ENCODE results near the gene HIGD2A. TPM values are rescaled to one million over a fixed set of nuclear protein-coding genes. Genes with fewer than 3 reads are reported as not detected.

The HIGD2A gene
- total and polyA plus RNA-seq, 2 experiments from 2014 or later: 67.7 to 194 TPM

- H3K4me1 ChIP-seq (ENCODE audit: insufficient read depth): peaks cover 9% of the 10 kb centered on the region; the same call in 1 of the 2 replicates
- peaks cover 18% of the 10 kb centered on the region; the same call in 1 of the 2 replicates for H3F3A ChIP-seq (replicated peaks; ENCODE audit: low read depth)
- ATAC-seq (no peak), DNase-seq (ENCODE audit: low spot score) (no peak)
- no peak for TF ChIP-seq POLR2AphosphoS5 (IDR thresholded peaks at IDR 0.05; ENCODE audit: low read depth)
- TF ChIP-seq EZH2phosphoT487 (IDR thresholded peaks at IDR 0.05; ENCODE audit: unreplicated experiment): no peak
- TF ChIP-seq EZH2 (IDR thresholded peaks at IDR 0.05; ENCODE audit: low read depth, unreplicated experiment): no peak
- TF ChIP-seq, protein P1, sequence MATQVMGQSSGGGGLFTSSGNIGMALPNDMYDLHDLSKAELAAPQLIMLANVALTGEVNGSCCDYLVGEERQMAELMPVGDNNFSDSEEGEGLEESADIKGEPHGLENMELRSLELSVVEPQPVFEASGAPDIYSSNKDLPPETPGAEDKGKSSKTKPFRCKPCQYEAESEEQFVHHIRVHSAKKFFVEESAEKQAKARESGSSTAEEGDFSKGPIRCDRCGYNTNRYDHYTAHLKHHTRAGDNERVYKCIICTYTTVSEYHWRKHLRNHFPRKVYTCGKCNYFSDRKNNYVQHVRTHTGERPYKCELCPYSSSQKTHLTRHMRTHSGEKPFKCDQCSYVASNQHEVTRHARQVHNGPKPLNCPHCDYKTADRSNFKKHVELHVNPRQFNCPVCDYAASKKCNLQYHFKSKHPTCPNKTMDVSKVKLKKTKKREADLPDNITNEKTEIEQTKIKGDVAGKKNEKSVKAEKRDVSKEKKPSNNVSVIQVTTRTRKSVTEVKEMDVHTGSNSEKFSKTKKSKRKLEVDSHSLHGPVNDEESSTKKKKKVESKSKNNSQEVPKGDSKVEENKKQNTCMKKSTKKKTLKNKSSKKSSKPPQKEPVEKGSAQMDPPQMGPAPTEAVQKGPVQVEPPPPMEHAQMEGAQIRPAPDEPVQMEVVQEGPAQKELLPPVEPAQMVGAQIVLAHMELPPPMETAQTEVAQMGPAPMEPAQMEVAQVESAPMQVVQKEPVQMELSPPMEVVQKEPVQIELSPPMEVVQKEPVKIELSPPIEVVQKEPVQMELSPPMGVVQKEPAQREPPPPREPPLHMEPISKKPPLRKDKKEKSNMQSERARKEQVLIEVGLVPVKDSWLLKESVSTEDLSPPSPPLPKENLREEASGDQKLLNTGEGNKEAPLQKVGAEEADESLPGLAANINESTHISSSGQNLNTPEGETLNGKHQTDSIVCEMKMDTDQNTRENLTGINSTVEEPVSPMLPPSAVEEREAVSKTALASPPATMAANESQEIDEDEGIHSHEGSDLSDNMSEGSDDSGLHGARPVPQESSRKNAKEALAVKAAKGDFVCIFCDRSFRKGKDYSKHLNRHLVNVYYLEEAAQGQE (IDR thresholded peaks at IDR 0.05; ENCODE audit: unreplicated experiment): no peak
- no peak for TF ChIP-seq ZNF331 (CRISPR knock-in tag; IDR thresholded peaks at IDR 0.05; ENCODE audit: low read depth)
- no peak for TF ChIP-seq CTCF (conservative IDR thresholded peaks at IDR 0.05; ENCODE audit: low read depth in 2 of 2)
- no peak for TF ChIP-seq ZNF114 (CRISPR knock-in tag; IDR thresholded peaks at IDR 0.05)
- no peak for TF ChIP-seq CREB1 (CRISPR knock-in tag; IDR thresholded peaks at IDR 0.05; ENCODE audit: low read depth)
- TF ChIP-seq STAT1 (IDR thresholded peaks at IDR 0.05; ENCODE audit: unreplicated experiment): no peak
- no peak for TF ChIP-seq NANOG (IDR thresholded peaks at IDR 0.05; ENCODE audit: borderline replicate concordance)
- TF ChIP-seq ETS1 (IDR thresholded peaks at IDR 0.05): no peak
- no peak for TF ChIP-seq ZNF462 (CRISPR knock-in tag; IDR thresholded peaks at IDR 0.05)
- TF ChIP-seq JUNB (IDR thresholded peaks at IDR 0.05; ENCODE audit: unreplicated experiment): no peak
- no peak overlapping the region for H3K4me2 ChIP-seq
- H3K36me3 Mint-ChIP-seq (ENCODE audit: low read depth): peaks cover 76% of the 10 kb centered on the region
- H2AFZ ChIP-seq: no peak overlapping the region
- no peak overlapping the region for H3K4me3 Mint-ChIP-seq
- H3K36me3 ChIP-seq (ENCODE audit: insufficient read depth): peaks cover 27% of the 10 kb centered on the region
- no peaks in the 10 kb centered on the region for H3K27me3 ChIP-seq (ENCODE audit: insufficient read depth)
- H4K20me1 ChIP-seq (replicated peaks; ENCODE audit: insufficient read depth): peaks cover 21% of the 10 kb centered on the region
- no peaks in the 10 kb centered on the region for H3K9me2 ChIP-seq (ENCODE audit: insufficient read depth)
- H3K9me3 Mint-ChIP-seq: no peaks in the 10 kb centered on the region
- H3K79me2 ChIP-seq (replicated peaks; ENCODE audit: insufficient read depth): peaks cover 33% of the 10 kb centered on the region
- H3K27me3 Mint-ChIP-seq (ENCODE audit: insufficient read depth, low read depth, poor library complexity): peaks cover 11% of the 10 kb centered on the region
- no peak overlapping the region for H3K4me3 ChIP-seq
- no peak overlapping the region for H3K27ac ChIP-seq (ENCODE audit: low read depth)
- H3K4me1 Mint-ChIP-seq: peaks cover 12% of the 10 kb centered on the region
- H3K27ac Mint-ChIP-seq: no peak overlapping the region
Observed at GRCh38 chr5:176383961-176384360, 4.6 kb upstream of the HIGD2A start.

Data from GM23338 (cell line).